HFFc6 (cell line): Measurements from ENCODE around the gene CXCR2. TPM values are rescaled to one million over a fixed set of nuclear protein-coding genes. Genes with fewer than 3 reads are reported as not detected.
"Not testable (repeated sequence)": the region's sequence is repeated elsewhere in the genome, so short reads cannot be mapped to it uniquely, and the experiment has no call there.

Source experiments
- DNase-seq: peaks from one replicate; pipeline ENCODE4 v3.0.0-alpha.2; 2018
- H3K27ac Mint-ChIP-seq: 2 replicates; pipeline ENCODE4 v1.8.0; 2020; ENCODE audit warnings: mild to moderate bottlenecking, mixed read lengths
- H3K27me3 Mint-ChIP-seq: 2 replicates; pipeline ENCODE4 v1.8.0; 2021; ENCODE audit warnings: mild to moderate bottlenecking, moderate library complexity, mixed read lengths; ENCODE audit not compliant: insufficient read depth
- H3K36me3 Mint-ChIP-seq: 2 replicates; pipeline ENCODE4 v1.8.0; 2021; ENCODE audit warnings: low read depth, mixed read lengths
- H3K4me1 Mint-ChIP-seq: 2 replicates; pipeline ENCODE4 v1.8.0; 2020; ENCODE audit warnings: low read depth, mixed read lengths
- H3K4me3 Mint-ChIP-seq: 2 replicates; pipeline ENCODE4 v1.8.0; 2020; ENCODE audit warnings: mild to moderate bottlenecking, moderate library complexity, mixed read lengths
- H3K9me3 Mint-ChIP-seq: 2 replicates; pipeline ENCODE4 v1.8.0; 2020; ENCODE audit warnings: mild to moderate bottlenecking, mixed read lengths
- CTCF ChIP-seq: fragments of 200-600 bp; sonication (generic); IDR thresholded peaks from 2 replicates; pipeline ENCODE4 v1.5.0; 2021; ENCODE audit warnings: antibody characterized with exemption, mild to moderate bottlenecking
- total RNA-seq, 6 experiments: library from RNA; stranded (reverse); fragmentation: NEBNext Ultra II Directional; extraction: Animal tissue kit (Norgen Biotek cat#: 25700); gene quantifications; 2 replicates in 1 of 6; 3 replicates in 5 of 6; pipeline ENCODE4 v1.2.3, GENCODE V29; 2021

The CXCR2 gene
- total RNA-seq, 6 experiments from 2014 or later = not detected

GRCh38 chr2:218162814-218163213, 37.0 kb downstream of the CXCR2 start:
- H3K27me3 Mint-ChIP-seq = peaks cover 64% of the 10 kb centered on the region
- peaks cover 3% of the 10 kb centered on the region; the same call in 1 of the 2 replicates for H3K4me1 Mint-ChIP-seq
- TF ChIP-seq CTCF = no peak
- H3K4me3 Mint-ChIP-seq = no peak overlapping the region
- no peak overlapping the region for H3K27ac Mint-ChIP-seq
- DNase-seq = no peak
- no peaks in the 10 kb centered on the region for H3K36me3 Mint-ChIP-seq
- H3K9me3 Mint-ChIP-seq = no peaks in the 10 kb centered on the region

- Mint-ChIP-seq H3K36me3 (no peaks in the 10 kb centered on the region), H3K9me3 (no peaks in the 10 kb centered on the region), H3K27ac (no peak within 1 kb of the TSS), H3K27me3 (peaks cover 51% of the 10 kb centered on the region), H3K4me3 (no peak within 1 kb of the TSS), H3K4me1 (peaks cover 24% of the 10 kb centered on the region)
- no peak for DNase-seq
- no peak for TF ChIP-seq CTCF
These were observed 41.0 kb downstream of the CXCR2 start, which contains the start of gene CXCR1 for GRCh38 chr2:218166791-218167190. Gene CXCR1, minus strand, starts transcription at chr2:218166962. Its CDS starts 1,751 bp downstream, at chr2:218165211.

GRCh38 chr2:218168016-218168415, 42.2 kb downstream of the CXCR2 start:
- no peak for TF ChIP-seq CTCF

GRCh38 chr2:218168635-218169462, 43.0 kb downstream of the CXCR2 start:
- no peak for DNase-seq
- H3K36me3 Mint-ChIP-seq = no peaks in the 10 kb centered on the region
- TF ChIP-seq CTCF = peak; percentile 87
- H3K27ac Mint-ChIP-seq = no peak overlapping the region
- no peaks in the 10 kb centered on the region for H3K9me3 Mint-ChIP-seq
- peaks cover 35% of the 10 kb centered on the region for H3K27me3 Mint-ChIP-seq
- no peak overlapping the region for H3K4me3 Mint-ChIP-seq
- H3K4me1 Mint-ChIP-seq = peaks cover 24% of the 10 kb centered on the region

More at GRCh38 chr2:218168016-218168415, 42.2 kb downstream of the CXCR2 start:
- Mint-ChIP-seq H3K9me3 (no peaks in the 10 kb centered on the region), H3K27me3 (peaks cover 42% of the 10 kb centered on the region), H3K4me1 (peaks cover 24% of the 10 kb centered on the region), H3K36me3 (no peaks in the 10 kb centered on the region), H3K4me3 (no peak overlapping the region), H3K27ac (no peak overlapping the region)
- DNase-seq = peak; percentile 56

GRCh38 chr2:218169757-218170546, 44.1 kb downstream of the CXCR2 start:
- DNase-seq = no peak
- Mint-ChIP-seq H3K4me1 (peaks cover 24% of the 10 kb centered on the region), H3K36me3 (no peaks in the 10 kb centered on the region), H3K4me3 (0 out of 2 replicates have a peak overlapping the region, but pooled peaks have one; percentile 3), H3K9me3 (no peaks in the 10 kb centered on the region), H3K27ac (no peak overlapping the region), H3K27me3 (peaks cover 24% of the 10 kb centered on the region)
- TF ChIP-seq CTCF = no peak

GRCh38 chr2:218171744-218172143, 45.9 kb downstream of the CXCR2 start:
- not testable (repeated sequence) for H3K9me3 Mint-ChIP-seq, DNase-seq, H3K36me3 Mint-ChIP-seq, H3K27ac Mint-ChIP-seq, H3K4me3 Mint-ChIP-seq
- H3K27me3 Mint-ChIP-seq = peaks cover 10% of the 10 kb centered on the region
- peaks cover 24% of the 10 kb centered on the region for H3K4me1 Mint-ChIP-seq
